H1 (cell line): ENCODE data around the gene POU2F1. TPM values are rescaled to one million over a fixed set of nuclear protein-coding genes. Genes with fewer than 3 reads are reported as not detected.

Source experiments
- CTCF ChIA-PET: fragments of 300-600 bp; sonication (Branson Sonifier 250); formaldehyde crosslinking; loops from one replicate; lab custom pipeline; 2021; ENCODE audit not compliant: partially characterized antibody; lab: Charles Lee
- POLR2A ChIA-PET: fragments of 300-600 bp; sonication (Branson Sonifier 250); formaldehyde crosslinking; loops from one replicate; lab custom pipeline; 2021; ENCODE audit warnings: inconsistent platforms; ENCODE audit not compliant: partially characterized antibody; lab: Charles Lee
- DNase-seq, 2 experiments: peaks; one replicate each; pipeline versions ENCODE4 v3.0.0 to v3.0.0-alpha.2; 2010 to 2022; ENCODE audit warnings: low spot score in 2 of 2, low read depth in 1 of 2, mixed read lengths in 1 of 2
- FAIRE-seq: peaks from 2 replicates; lab custom pipeline; 2011; peaks lifted over from hg19 to GRCh38; lab: Jason Lieb, UNC
- H2AFZ ChIP-seq: 2 replicates; pipeline ENCODE4 v1.8.1; 2012; ENCODE audit warnings: low read length, inconsistent platforms
- H2AK5ac ChIP-seq: 2 replicates; pipeline ENCODE4 v1.6.1; 2013; ENCODE audit warnings: low read depth, low read length
- H2BK120ac ChIP-seq: replicated peaks from 2 replicates; pipeline ENCODE3; 2013; ENCODE audit warnings: low read depth, low read length, inconsistent platforms
- H2BK12ac ChIP-seq: 2 replicates; pipeline ENCODE4 v1.6.1; 2013; ENCODE audit warnings: low read depth, low read length
- H2BK15ac ChIP-seq: 2 replicates; pipeline ENCODE4 v1.6.1; 2013; ENCODE audit warnings: low read length
- H2BK20ac ChIP-seq: 2 replicates; pipeline ENCODE4 v1.6.1; 2013; ENCODE audit warnings: low read length
- H2BK5ac ChIP-seq: 2 replicates; pipeline ENCODE4 v1.6.1; 2013; ENCODE audit warnings: low read depth, low read length
- H3K14ac ChIP-seq: 2 replicates; pipeline ENCODE4 v1.6.1; 2013; ENCODE audit warnings: inconsistent platforms; ENCODE audit not compliant: insufficient read length
- H3K18ac ChIP-seq: 2 replicates; pipeline ENCODE4 v1.6.1; 2013; ENCODE audit warnings: low read length; ENCODE audit errors: extremely low read depth
- H3K23ac ChIP-seq: 2 replicates; pipeline ENCODE4 v1.6.1; 2013; ENCODE audit warnings: inconsistent platforms; ENCODE audit not compliant: insufficient read length
- H3K23me2 ChIP-seq: 2 replicates; pipeline ENCODE4 v1.6.1; 2013; ENCODE audit warnings: low read depth, low read length
- H3K27ac ChIP-seq: 2 replicates; pipeline ENCODE4 v1.6.1; 2011; ENCODE audit warnings: low read depth, low read length, inconsistent platforms
- H3K27me3 ChIP-seq, 4 experiments: replicated peaks in 1 of 4; 1 replicate in 1 of 4; 2 replicates in 3 of 4; pipeline versions ENCODE4 v1.6.1 to v1.8.1; 2011 to 2013; ENCODE audit warnings: low read length in 3 of 4, mild to moderate bottlenecking in 3 of 4, inconsistent platforms in 2 of 4, mixed read lengths in 2 of 4, moderate library complexity in 1 of 4; ENCODE audit not compliant: control insufficient read depth in 3 of 4, insufficient read depth in 3 of 4; ENCODE audit errors: extremely low read depth in 1 of 4
- H3K36me3 ChIP-seq, 4 experiments: 2 replicates each; pipeline versions ENCODE4 v1.6.1 to v1.8.1; 2011 to 2013; ENCODE audit warnings: mild to moderate bottlenecking in 4 of 4, low read length in 3 of 4, moderate library complexity in 2 of 4, control low read depth in 1 of 4, inconsistent platforms in 1 of 4; ENCODE audit not compliant: insufficient read depth in 4 of 4, control insufficient read depth in 2 of 4
- H3K4ac ChIP-seq: replicated peaks from 2 replicates; pipeline ENCODE3; 2013; ENCODE audit warnings: low read length, low read depth, mixed read lengths, inconsistent platforms; ENCODE audit not compliant: insufficient read length
- H3K4me1 ChIP-seq, 4 experiments: replicated peaks in 1 of 4; 1 replicate in 1 of 4; 2 replicates in 3 of 4; pipeline versions ENCODE4 v1.6.1 to v1.8.1; 2011 to 2013; ENCODE audit warnings: low read length in 3 of 4, inconsistent platforms in 2 of 4, mixed read lengths in 1 of 4; ENCODE audit not compliant: insufficient read depth in 4 of 4, control insufficient read depth in 3 of 4
- H3K4me2 ChIP-seq, 2 experiments: 2 replicates each; pipeline versions ENCODE4 v1.6.1 to v1.8.1; 2011 to 2013; ENCODE audit warnings: low read depth in 2 of 2, low read length in 2 of 2, control low read depth in 1 of 2, inconsistent platforms in 1 of 2, mild to moderate bottlenecking in 1 of 2; ENCODE audit not compliant: insufficient read depth in 1 of 2
- H3K4me3 ChIP-seq, 4 experiments: fragments of 200-600, 300-600 bp in 1 of 4; sonication (generic), shearing (Covaris generic), sonication (Bioruptor Twin) in 1 of 4; 2 replicates each; pipeline versions ENCODE4 v1.5.1 to v1.8.1; 2011 to 2016; ENCODE audit warnings: low read length in 4 of 4, low read depth in 3 of 4, control low read depth in 2 of 4, inconsistent platforms in 2 of 4, mild to moderate bottlenecking in 2 of 4, mixed read lengths in 1 of 4, moderate library complexity in 1 of 4; ENCODE audit not compliant: insufficient read depth in 2 of 4; ENCODE audit errors: extremely low read depth in 1 of 4
- H3K56ac ChIP-seq: replicated peaks from 2 replicates; pipeline ENCODE3; 2013; ENCODE audit warnings: low read depth, mild to moderate bottlenecking, mixed read lengths, low read length, inconsistent platforms; ENCODE audit not compliant: insufficient read length
- H3K79me1 ChIP-seq: 2 replicates; pipeline ENCODE4 v1.6.1; 2013; ENCODE audit warnings: low read depth, low read length, control low read depth
- H3K79me2 ChIP-seq, 2 experiments: 2 replicates each; pipeline versions ENCODE4 v1.6.1 to v1.8.1; 2012 to 2013; ENCODE audit warnings: low read length in 2 of 2, mild to moderate bottlenecking in 2 of 2, inconsistent platforms in 1 of 2; ENCODE audit not compliant: insufficient read depth in 2 of 2, control insufficient read depth in 1 of 2
- H3K9ac ChIP-seq, 4 experiments: replicated peaks in 1 of 4; 1 replicate in 1 of 4; 2 replicates in 3 of 4; pipeline versions ENCODE4 v1.6.1 to v1.8.1; 2011 to 2013; ENCODE audit warnings: low read depth in 3 of 4, low read length in 3 of 4, control low read depth in 2 of 4, mild to moderate bottlenecking in 2 of 4, moderate library complexity in 2 of 4, inconsistent platforms in 1 of 4; ENCODE audit errors: extremely low read depth in 1 of 4
- H3K9me3 ChIP-seq, 2 experiments: 2 replicates each; pipeline versions ENCODE4 v1.6.1 to v1.8.1; 2012 to 2013; ENCODE audit warnings: mild to moderate bottlenecking in 2 of 2, moderate library complexity in 2 of 2, control low read depth in 1 of 2, inconsistent platforms in 1 of 2, low read depth in 1 of 2, low read length in 1 of 2, mixed read lengths in 1 of 2; ENCODE audit not compliant: insufficient read depth in 2 of 2
- H4K20me1 ChIP-seq, 2 experiments: replicated peaks in 1 of 2; 2 replicates each; pipeline versions ENCODE3 to v1.8.1; 2011 to 2013; ENCODE audit warnings: inconsistent platforms in 2 of 2, low read length in 2 of 2, mild to moderate bottlenecking in 1 of 2; ENCODE audit not compliant: insufficient read depth in 2 of 2, control insufficient read depth in 1 of 2
- H4K5ac ChIP-seq: 2 replicates; pipeline ENCODE4 v1.6.1; 2013; ENCODE audit warnings: low read length, low read depth, mixed read lengths, inconsistent platforms; ENCODE audit not compliant: insufficient read length
- H4K8ac ChIP-seq: 2 replicates; pipeline ENCODE4 v1.8.0; 2013; ENCODE audit warnings: mild to moderate bottlenecking, moderate library complexity, low read length, inconsistent platforms; ENCODE audit not compliant: insufficient read depth; ENCODE audit errors: extremely low read depth
- H4K91ac ChIP-seq: replicated peaks from 2 replicates; pipeline ENCODE3; 2013; ENCODE audit warnings: low read length, mixed read lengths, inconsistent platforms; ENCODE audit not compliant: insufficient read length
- BRCA1 ChIP-seq: IDR thresholded peaks from 2 replicates; pipeline ENCODE4 v1.6.1; 2012; ENCODE audit warnings: low read depth, low read length, improper control_type of control experiment
- CBX5 ChIP-seq: fragments of 300-800, 300-1000 bp; sonication (generic); IDR thresholded peaks from 2 replicates; pipeline ENCODE4 v1.7.1; 2016; ENCODE audit warnings: antibody characterized with exemption, low read length, low read depth
- CREB1 ChIP-seq: IDR thresholded peaks from 2 replicates; pipeline ENCODE4 v1.6.1; 2012; ENCODE audit warnings: inconsistent platforms
- E2F6 ChIP-seq: IDR thresholded peaks from 2 replicates; pipeline ENCODE4 v1.6.1; 2012; ENCODE audit warnings: inconsistent platforms
- KDM1A ChIP-seq: fragments of 200-600, 300-600 bp; sonication (generic); IDR thresholded peaks from 2 replicates; pipeline ENCODE4 v1.7.1; 2016; ENCODE audit warnings: mild to moderate bottlenecking, low read length, borderline replicate concordance
- SRF ChIP-seq: IDR thresholded peaks from 2 replicates; pipeline ENCODE4 v1.6.1; 2011; ENCODE audit warnings: mild to moderate bottlenecking, low read depth, low read length, moderate library complexity
- TAF1 ChIP-seq: IDR thresholded peaks from 2 replicates; pipeline ENCODE4 v1.6.1; 2011; ENCODE audit warnings: mild to moderate bottlenecking, low read depth, low read length
- TAF7 ChIP-seq: optimal IDR thresholded peaks from 2 replicates; pipeline ENCODE3; 2011; ENCODE audit warnings: low read depth, mild to moderate bottlenecking, inconsistent platforms, low read length, moderate library complexity, borderline replicate concordance
- WGBS, 2 experiments: shearing (Covaris generic) in 1 of 2; methylation state at CpG; one replicate each; pipeline versions ENCODE4 v1.1.6 to v1.1.7; 2013 to 2015; ENCODE audit warnings: low lambda C conversion rate in 2 of 2, mixed read lengths in 2 of 2, inconsistent platforms in 1 of 2, low coverage in 1 of 2, missing lambda C conversion rate in 1 of 2; ENCODE audit not compliant: insufficient replicate concordance in 2 of 2, insufficient coverage in 1 of 2, insufficient read length in 1 of 2; ENCODE audit errors: extremely low coverage in 1 of 2, missing lambda C conversion rate in 1 of 2; 5-methylcytosine and 5-hydroxymethylcytosine counted together
- polyA plus RNA-seq, 7 experiments: library from polyadenylated mRNA; depleted of rRNA in 3 of 7; stranded (reverse) in 5 of 7; unstranded in 2 of 7; fragments of >200 nt in 5 of 7; fragments of 200-250 nt in 2 of 7; gene quantifications; 1 replicate in 5 of 7; 2 replicates in 1 of 7; 4 replicates in 1 of 7; pipeline versions ENCODE4 v1.2.1 to v1.2.3, GENCODE V29; 2011 to 2013; ENCODE audit warnings: missing spikeins in 2 of 7, mixed read lengths in 2 of 7
- total RNA-seq: library from RNA; stranded (reverse); fragmentation: NEBNext Ultra II Directional; extraction: Animal tissue kit (Norgen Biotek cat#: 25700); gene quantifications from 2 replicates; pipeline ENCODE4 v1.2.1, GENCODE V29; 2021

POU2F1 gene
- total and polyA plus RNA-seq, 2 of the 8 experiments (the other 6 are each of a cell fraction or from before 2014, with no cell fraction given): 37.0 to 57.2 TPM

- no peaks in the 10 kb centered on the region for H3K27me3 ChIP-seq
- TF ChIP-seq CREB1 (no peak), SRF (no peak), TAF7 (no peak), TAF1 (no peak), KDM1A (no peak), CBX5 (no peak), BRCA1 (no peak), E2F6 (no peak)
Observed at GRCh38 chr1:167209044-167209443, 11.6 kb upstream of the POU2F1 start.

More at GRCh38 chr1:167209044-167209443, 11.6 kb upstream of the POU2F1 start:
- DNase-seq (no peak), FAIRE-seq (no peak)
- Histone ChIP-seq H3K36me3 (no peaks in the 10 kb centered on the region), H3K23ac (no peak overlapping the region), H3K27ac (no peak overlapping the region), H3K23me2 (no peaks in the 10 kb centered on the region), H2AFZ (no peak overlapping the region), H3K79me1 (no peaks in the 10 kb centered on the region), H2AK5ac (no peak overlapping the region), H4K5ac (no peak overlapping the region), H3K9me3 (peaks cover 2 to 4% of the 10 kb centered on the region in 2 experiments; a peak in 2 of 4 replicates), H3K18ac (no peak overlapping the region), H4K8ac (no peak overlapping the region), H3K4ac (no peak overlapping the region), H3K4me1 (peaks cover 3 to 7% (median 6%) of the 10 kb centered on the region in 4 experiments; a peak in 6 of 7 replicates), H2BK20ac (no peak overlapping the region), H3K79me2 (no peaks in the 10 kb centered on the region), H4K20me1 (no peaks in the 10 kb centered on the region), H2BK12ac (no peak overlapping the region), H3K9ac (no peak overlapping the region), H3K4me2 (no peak overlapping the region), H3K4me3 (no peak overlapping the region), H3K56ac (no peak overlapping the region), H4K91ac (no peak overlapping the region), H3K14ac (no peak overlapping the region), H2BK5ac (no peak overlapping the region), H2BK15ac (no peak overlapping the region), H2BK120ac (no peak overlapping the region)
- WGBS, 2 experiments: 81% methylated on average over 1 of the region's 1 CpG; no CpG with 5 or more reads in 1 of the 2 experiments
- ChIA-PET POLR2A (interaction anchor here (1.1 to 3.5 kb wide), 2 partner anchors 11 kb away, joined by 11 to 22 read pairs; partner anchors contain the start of gene POU2F1), CTCF (interaction anchor here (1.2 to 2.8 kb wide), 3 partner anchors 10 to 142 kb away, joined by 3 to 18 read pairs (median 13); no protein-coding TSS in a partner anchor)
